Measurements from ENCODE around the gene ABCA3. TPM values are rescaled to one million over a fixed set of nuclear protein-coding genes. Genes with fewer than 3 reads are reported as not detected.

ABCA3 gene
- total RNA-seq, 1 experiment from 2014 or later, result 58.4 TPM

DNA sequence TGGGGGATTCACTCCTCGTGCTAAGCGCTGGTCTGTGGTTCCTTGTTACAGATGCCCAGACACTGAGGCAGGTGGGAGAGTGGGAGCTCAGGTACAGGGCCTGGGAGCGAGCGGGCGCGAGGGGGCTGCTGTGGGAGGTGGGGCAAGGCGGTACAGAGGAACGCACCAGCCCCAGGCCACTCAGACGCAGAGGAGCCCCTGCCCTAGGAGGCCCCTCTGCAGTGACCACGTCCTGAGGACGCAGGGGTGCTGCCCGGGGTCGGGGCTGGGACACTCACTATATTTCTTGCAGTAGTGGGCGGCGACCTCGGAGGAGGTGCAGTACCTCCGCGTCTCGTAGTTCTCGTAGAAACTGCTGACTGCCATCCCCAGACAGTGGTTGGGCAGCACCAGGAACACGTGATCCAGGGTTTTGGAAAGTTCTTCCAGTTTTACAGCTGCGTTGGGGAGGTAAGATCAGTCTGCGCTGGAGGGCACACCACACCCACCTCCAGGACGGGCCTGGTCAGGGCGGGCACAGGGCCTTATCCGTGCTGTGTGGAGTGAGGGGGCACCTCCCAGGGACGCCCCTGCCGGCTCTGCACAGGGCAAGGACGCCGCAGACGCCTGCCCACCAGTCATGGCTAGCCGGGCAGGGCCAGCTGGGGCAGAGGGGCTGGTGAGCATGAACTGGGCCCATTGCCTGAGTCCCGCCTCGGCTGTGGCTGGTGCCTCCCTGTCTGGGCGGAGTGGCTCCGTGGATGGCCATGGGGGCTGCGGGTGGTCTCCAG, 56.3 kb downstream of the ABCA3 start:
- DNase-seq (ENCODE audit: low read depth, low spot score) (no peak), ATAC-seq (no peak)
- CTCF ChIA-PET, result interaction anchor here (0.7 kb wide), 1 partner anchor 35 kb away, joined by 3 read pairs; no protein-coding TSS in a partner anchor
- no TSS peak for BruUV-seq (replicated peaks)
- no peak overlapping the region for H3K4me3 ChIP-seq (ENCODE audit: low read depth in 2 of 2, low read length in 2 of 2)
- no peaks in the 10 kb centered on the region for H3K9me3 ChIP-seq (ENCODE audit: control insufficient read depth, insufficient read depth, low read depth, low read length)
- no peak overlapping the region for H3K27ac ChIP-seq (ENCODE audit: low read length)
- H3K36me3 ChIP-seq (ENCODE audit: control insufficient read depth, insufficient read depth, low read length), result no peaks in the 10 kb centered on the region
- no peaks in the 10 kb centered on the region for H3K27me3 ChIP-seq (ENCODE audit: control insufficient read depth, insufficient read depth, low read length)
- TF ChIP-seq, protein P1, sequence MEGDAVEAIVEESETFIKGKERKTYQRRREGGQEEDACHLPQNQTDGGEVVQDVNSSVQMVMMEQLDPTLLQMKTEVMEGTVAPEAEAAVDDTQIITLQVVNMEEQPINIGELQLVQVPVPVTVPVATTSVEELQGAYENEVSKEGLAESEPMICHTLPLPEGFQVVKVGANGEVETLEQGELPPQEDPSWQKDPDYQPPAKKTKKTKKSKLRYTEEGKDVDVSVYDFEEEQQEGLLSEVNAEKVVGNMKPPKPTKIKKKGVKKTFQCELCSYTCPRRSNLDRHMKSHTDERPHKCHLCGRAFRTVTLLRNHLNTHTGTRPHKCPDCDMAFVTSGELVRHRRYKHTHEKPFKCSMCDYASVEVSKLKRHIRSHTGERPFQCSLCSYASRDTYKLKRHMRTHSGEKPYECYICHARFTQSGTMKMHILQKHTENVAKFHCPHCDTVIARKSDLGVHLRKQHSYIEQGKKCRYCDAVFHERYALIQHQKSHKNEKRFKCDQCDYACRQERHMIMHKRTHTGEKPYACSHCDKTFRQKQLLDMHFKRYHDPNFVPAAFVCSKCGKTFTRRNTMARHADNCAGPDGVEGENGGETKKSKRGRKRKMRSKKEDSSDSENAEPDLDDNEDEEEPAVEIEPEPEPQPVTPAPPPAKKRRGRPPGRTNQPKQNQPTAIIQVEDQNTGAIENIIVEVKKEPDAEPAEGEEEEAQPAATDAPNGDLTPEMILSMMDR (IDR thresholded peaks at IDR 0.05), result no peak
- no peak for TF ChIP-seq TCF7L2 (IDR thresholded peaks at IDR 0.05; ENCODE audit: low read depth, low read length)
- no peak for TF ChIP-seq SIN3A (IDR thresholded peaks at IDR 0.05; ENCODE audit: borderline replicate concordance, insufficient read depth, low read depth, low read length)
- TF ChIP-seq, protein P2, sequence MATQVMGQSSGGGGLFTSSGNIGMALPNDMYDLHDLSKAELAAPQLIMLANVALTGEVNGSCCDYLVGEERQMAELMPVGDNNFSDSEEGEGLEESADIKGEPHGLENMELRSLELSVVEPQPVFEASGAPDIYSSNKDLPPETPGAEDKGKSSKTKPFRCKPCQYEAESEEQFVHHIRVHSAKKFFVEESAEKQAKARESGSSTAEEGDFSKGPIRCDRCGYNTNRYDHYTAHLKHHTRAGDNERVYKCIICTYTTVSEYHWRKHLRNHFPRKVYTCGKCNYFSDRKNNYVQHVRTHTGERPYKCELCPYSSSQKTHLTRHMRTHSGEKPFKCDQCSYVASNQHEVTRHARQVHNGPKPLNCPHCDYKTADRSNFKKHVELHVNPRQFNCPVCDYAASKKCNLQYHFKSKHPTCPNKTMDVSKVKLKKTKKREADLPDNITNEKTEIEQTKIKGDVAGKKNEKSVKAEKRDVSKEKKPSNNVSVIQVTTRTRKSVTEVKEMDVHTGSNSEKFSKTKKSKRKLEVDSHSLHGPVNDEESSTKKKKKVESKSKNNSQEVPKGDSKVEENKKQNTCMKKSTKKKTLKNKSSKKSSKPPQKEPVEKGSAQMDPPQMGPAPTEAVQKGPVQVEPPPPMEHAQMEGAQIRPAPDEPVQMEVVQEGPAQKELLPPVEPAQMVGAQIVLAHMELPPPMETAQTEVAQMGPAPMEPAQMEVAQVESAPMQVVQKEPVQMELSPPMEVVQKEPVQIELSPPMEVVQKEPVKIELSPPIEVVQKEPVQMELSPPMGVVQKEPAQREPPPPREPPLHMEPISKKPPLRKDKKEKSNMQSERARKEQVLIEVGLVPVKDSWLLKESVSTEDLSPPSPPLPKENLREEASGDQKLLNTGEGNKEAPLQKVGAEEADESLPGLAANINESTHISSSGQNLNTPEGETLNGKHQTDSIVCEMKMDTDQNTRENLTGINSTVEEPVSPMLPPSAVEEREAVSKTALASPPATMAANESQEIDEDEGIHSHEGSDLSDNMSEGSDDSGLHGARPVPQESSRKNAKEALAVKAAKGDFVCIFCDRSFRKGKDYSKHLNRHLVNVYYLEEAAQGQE (IDR thresholded peaks at IDR 0.05; ENCODE audit: insufficient read depth in 1 of 2, low read depth in 2 of 2, low read length in 1 of 2), result no peak
- TF ChIP-seq POLR2AphosphoS5 (IDR thresholded peaks at IDR 0.05; ENCODE audit: low read depth, low read length), result no peak
- H3K4me1 ChIP-seq (ENCODE audit: control insufficient read depth, insufficient read depth, low read length), result no peaks in the 10 kb centered on the region
- intact Hi-C loops (cut with micrococcal nuclease; ENCODE audit: unreplicated experiment), result no loop called here
- POLR2A ChIA-PET, result no interaction called here
- in situ Hi-C loops (cut with HindIII; ENCODE audit: low pct_unique_long_range_greater_than_20kb, low sequenced_read_pairs), result no loop called here

- TF ChIP-seq, protein P1 (IDR thresholded peaks at IDR 0.05), result no peak
- TF ChIP-seq POLR2AphosphoS5 (IDR thresholded peaks at IDR 0.05; ENCODE audit: low read depth, low read length), result no peak
- TF ChIP-seq TCF7L2 (IDR thresholded peaks at IDR 0.05; ENCODE audit: low read depth, low read length), result no peak
- no peak for TF ChIP-seq SIN3A (IDR thresholded peaks at IDR 0.05; ENCODE audit: borderline replicate concordance, insufficient read depth, low read depth, low read length)
- TF ChIP-seq, protein P2 (IDR thresholded peaks at IDR 0.05; ENCODE audit: insufficient read depth in 1 of 2, low read depth in 2 of 2, low read length in 1 of 2), result no peak
- Histone ChIP-seq H3K36me3 (ENCODE audit: control insufficient read depth, insufficient read depth, low read length) (no peaks in the 10 kb centered on the region), H3K27ac (ENCODE audit: low read length) (no peak overlapping the region), H3K9me3 (ENCODE audit: control insufficient read depth, insufficient read depth, low read depth, low read length) (no peaks in the 10 kb centered on the region), H3K4me1 (ENCODE audit: control insufficient read depth, insufficient read depth, low read length) (no peaks in the 10 kb centered on the region), H3K4me3 (ENCODE audit: low read depth in 2 of 2, low read length in 2 of 2) (no peak overlapping the region), H3K27me3 (ENCODE audit: control insufficient read depth, insufficient read depth, low read length) (no peaks in the 10 kb centered on the region)
- BruUV-seq (replicated peaks), result no TSS peak
- in situ Hi-C loops (cut with HindIII; ENCODE audit: low pct_unique_long_range_greater_than_20kb, low sequenced_read_pairs), result no loop called here
- POLR2A ChIA-PET, result no interaction called here
- intact Hi-C loops (cut with micrococcal nuclease; ENCODE audit: unreplicated experiment), result no loop called here
- DNase-seq (ENCODE audit: low read depth, low spot score), result no peak
- ATAC-seq, result no peak
- CTCF ChIA-PET, result no interaction called here
Observed at GRCh38 chr16:2282866-2283555, 57.5 kb downstream of the ABCA3 start.
